ENCODE measurements around the gene VASP.

- TF ChIP-seq CTCF (conservative IDR thresholded peaks at IDR 0.05; ENCODE audit: low read length) (no peak), EZH2phosphoT487 (IDR thresholded peaks at IDR 0.05; ENCODE audit: borderline replicate concordance) (no peak)
These were observed 61.5 kb downstream of the VASP start for GRCh38 chr19:45568732-45569131.
